Motor neuron (in vitro differentiated cells): ENCODE results near the gene GPR31. TPM values are rescaled to one million over a fixed set of nuclear protein-coding genes. Genes with fewer than 3 reads are reported as not detected.
A peak's percentile ranks its signal among the peaks of the same experiment; 100 is the strongest.

Source experiments
- ATAC-seq, 8 experiments: fragments of 200-7000 bp; cut with Tn5 transposase; replicated peaks in 6 of 8; 2 replicates each; pipeline ENCODE4 v1.8.0; 2021; ENCODE audit warnings: mild to moderate bottlenecking in 8 of 8, moderate library complexity in 8 of 8
- H3K27ac ChIP-seq, 2 donors: fragments of 250-450 bp; sonication (Bioruptor Pico); 2 replicates each; pipeline ENCODE4 v1.9.0; 2021; ENCODE audit warnings: antibody characterized with exemption in 2 of 2, mild to moderate bottlenecking in 2 of 2, moderate library complexity in 1 of 2
- H3K4me1 ChIP-seq, 2 donors: fragments of 250-450 bp; sonication (Bioruptor Pico); replicated peaks in 1 of 2; 2 replicates each; pipeline ENCODE4 v1.6.1; 2021; ENCODE audit warnings: antibody characterized with exemption in 2 of 2, mild to moderate bottlenecking in 2 of 2, moderate library complexity in 1 of 2
- H3K4me3 ChIP-seq, 5 donors: fragments of 250-450 bp; sonication (Bioruptor Pico); 2 replicates each; pipeline ENCODE4 v1.9.0; 2021; ENCODE audit warnings: antibody characterized with exemption in 5 of 5, mild to moderate bottlenecking in 5 of 5, moderate library complexity in 4 of 5
- WGBS, 10 experiments: fragments of 450-650 bp; shearing (Covaris generic); methylation state at CpG; one replicate each; pipeline ENCODE4 v1.0.0; 2022; 5-methylcytosine and 5-hydroxymethylcytosine counted together
- in situ Hi-C, 9 experiments: fragments of 400-800 bp; cut with MboI; loops; one replicate each; pipeline ENCODE4 v1.15.0; 2021; ENCODE audit warnings: low sequenced_read_pairs in 9 of 9, low pct_unique_long_range_greater_than_20kb in 2 of 9; ENCODE audit not compliant: unreplicated experiment in 9 of 9
- total RNA-seq, 8 experiments: library from RNA; unstranded; fragments of 300-600 nt; gene quantifications; 2 replicates each; pipeline versions ENCODE4 v1.2.3 to v1.2.4, GENCODE V29; 2022

GPR31 gene
- total RNA-seq, 8 experiments from 2014 or later: 0.18 to 0.28 (median 0.25) TPM; not detected in 5

GRCh38 chr6:167130712-167131684 lies 26.8 kb downstream of the GPR31 start:
- ATAC-seq: no peak
- Histone ChIP-seq H3K27ac (no peak overlapping the region), H3K4me3 (no peak overlapping the region), H3K4me1 (no peaks in the 10 kb centered on the region)
- 0 to 100% (median 80%) methylated on average over 1 to 12 of the region's 33 CpGs; no CpG with 5 or more reads in 2 of the 10 experiments for WGBS, 10 experiments
- in situ Hi-C loops: loop anchor here in 4 of 9 experiments (25.0 kb wide), 2 partner anchors 344 to 369 kb away; no protein-coding TSS in a partner anchor

GRCh38 chr6:167130008-167130677 lies 27.6 kb downstream of the GPR31 start:
- in situ Hi-C loops: loop anchor here in 4 of 9 experiments (25.0 kb wide), 2 partner anchors 343 to 368 kb away; no protein-coding TSS in a partner anchor
- H3K27ac ChIP-seq: no peak overlapping the region
- no peaks in the 10 kb centered on the region for H3K4me1 ChIP-seq
- no peak overlapping the region for H3K4me3 ChIP-seq
- no peak for ATAC-seq
- WGBS, 10 experiments: 0 to 93% (median 71%) methylated on average over 2 to 6 of the region's 6 CpGs

- no peak for ATAC-seq
- Histone ChIP-seq H3K27ac (no peak overlapping the region), H3K4me1 (no peaks in the 10 kb centered on the region), H3K4me3 (no peak overlapping the region)
- in situ Hi-C loops: loop anchor here in 4 of 9 experiments (25.0 kb wide), 2 partner anchors 342 to 367 kb away; no protein-coding TSS in a partner anchor
- 0 to 89% (median 59%) methylated on average over 1 to 4 of the region's 4 CpGs; no CpG with 5 or more reads in 1 of the 10 experiments for WGBS, 10 experiments
Measured at GRCh38 chr6:167129562-167129961, 28.2 kb downstream of the GPR31 start.

DNA sequence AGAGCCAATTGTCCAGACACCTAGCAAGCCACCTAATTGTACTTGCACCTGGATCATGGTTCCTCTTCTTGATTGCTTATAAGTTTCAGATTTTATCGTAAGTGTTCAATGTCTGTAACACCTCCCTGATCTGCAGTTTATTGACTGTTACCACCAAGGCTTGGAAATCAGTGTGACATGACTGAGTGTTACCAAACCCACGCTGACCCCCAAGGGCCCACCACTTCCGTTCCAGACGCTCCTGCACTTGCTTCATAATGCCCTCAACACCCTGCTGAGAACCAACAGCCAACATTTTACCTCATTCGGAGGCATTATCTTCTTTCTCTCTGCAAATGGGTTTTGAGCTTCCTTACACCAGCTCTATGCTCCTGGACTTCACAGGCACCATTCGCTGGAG lies 28.6 kb downstream of the GPR31 start:
- 0 to 100% (median 76%) methylated on average over 1 to 6 of the region's 6 CpGs; no CpG with 5 or more reads in 1 of the 10 experiments for WGBS, 10 experiments
- Histone ChIP-seq H3K27ac (no peak overlapping the region), H3K4me3 (no peak overlapping the region), H3K4me1 (no peaks in the 10 kb centered on the region)
- no peak for ATAC-seq
- in situ Hi-C loops: loop anchor here in 4 of 9 experiments (25.0 kb wide), 2 partner anchors 342 to 367 kb away; no protein-coding TSS in a partner anchor

GRCh38 chr6:167127785-167128531 lies 29.8 kb downstream of the GPR31 start:
- in situ Hi-C loops: loop anchor here in 4 of 9 experiments (25.0 kb wide), 2 partner anchors 341 to 366 kb away; no protein-coding TSS in a partner anchor
- no peak overlapping the region for H3K4me3 ChIP-seq
- 15 to 94% (median 66%) methylated on average over 1 to 10 of the region's 14 CpGs for WGBS, 10 experiments
- H3K4me1 ChIP-seq: no peaks in the 10 kb centered on the region
- H3K27ac ChIP-seq: no peak overlapping the region
- ATAC-seq: no peak

GRCh38 chr6:167125855-167126349 lies 31.9 kb downstream of the GPR31 start:
- WGBS, 10 experiments: 0 to 96% (median 21%) methylated on average over 1 to 3 of the region's 3 CpGs; no CpG with 5 or more reads in 3 of the 10 experiments
- peak in 3 of 8 experiments; percentile 63 to 84 (median 77) for ATAC-seq
- H3K4me1 ChIP-seq: no peaks in the 10 kb centered on the region
- H3K4me3 ChIP-seq: no peak overlapping the region
- H3K27ac ChIP-seq: no peak overlapping the region
- in situ Hi-C loops: loop anchor here in 4 of 9 experiments (25.0 kb wide), 2 partner anchors 339 to 364 kb away; no protein-coding TSS in a partner anchor

GRCh38 chr6:167125410-167125809 lies 32.4 kb downstream of the GPR31 start:
- Histone ChIP-seq H3K4me3 (no peak overlapping the region), H3K27ac (no peak overlapping the region), H3K4me1 (no peaks in the 10 kb centered on the region)
- in situ Hi-C loops: loop anchor here in 4 of 9 experiments (25.0 kb wide), 2 partner anchors 338 to 363 kb away; no protein-coding TSS in a partner anchor
- ATAC-seq: no peak
- 8 to 100% (median 65%) methylated on average over 1 to 3 of the region's 4 CpGs; no CpG with 5 or more reads in 2 of the 10 experiments for WGBS, 10 experiments

DNA sequence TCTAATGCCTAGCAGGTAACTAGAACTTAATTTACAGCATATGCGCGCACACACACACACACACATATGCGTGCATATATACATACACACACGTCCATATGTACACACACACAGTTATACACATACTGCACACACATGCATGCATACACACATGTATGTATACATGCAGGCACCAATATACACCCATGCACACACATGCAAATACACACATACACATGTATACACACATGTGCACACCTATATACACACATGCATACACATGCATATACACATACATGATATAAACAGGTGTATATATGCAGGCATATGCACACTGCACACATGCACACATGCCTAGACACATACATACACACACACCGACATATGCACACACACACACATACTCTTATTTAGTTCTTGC lies 33.0 kb downstream of the GPR31 start:
- in situ Hi-C loops: loop anchor here in 4 of 9 experiments (25.0 kb wide), 2 partner anchors 337 to 362 kb away; no protein-coding TSS in a partner anchor
- 58 to 93% (median 81%) methylated on average over 2 to 5 of the region's 5 CpGs; no CpG with 5 or more reads in 3 of the 10 experiments for WGBS, 10 experiments
- ATAC-seq: no peak
- H3K4me3 ChIP-seq: no peak overlapping the region
- H3K4me1 ChIP-seq: no peaks in the 10 kb centered on the region
- no peak overlapping the region for H3K27ac ChIP-seq

DNA sequence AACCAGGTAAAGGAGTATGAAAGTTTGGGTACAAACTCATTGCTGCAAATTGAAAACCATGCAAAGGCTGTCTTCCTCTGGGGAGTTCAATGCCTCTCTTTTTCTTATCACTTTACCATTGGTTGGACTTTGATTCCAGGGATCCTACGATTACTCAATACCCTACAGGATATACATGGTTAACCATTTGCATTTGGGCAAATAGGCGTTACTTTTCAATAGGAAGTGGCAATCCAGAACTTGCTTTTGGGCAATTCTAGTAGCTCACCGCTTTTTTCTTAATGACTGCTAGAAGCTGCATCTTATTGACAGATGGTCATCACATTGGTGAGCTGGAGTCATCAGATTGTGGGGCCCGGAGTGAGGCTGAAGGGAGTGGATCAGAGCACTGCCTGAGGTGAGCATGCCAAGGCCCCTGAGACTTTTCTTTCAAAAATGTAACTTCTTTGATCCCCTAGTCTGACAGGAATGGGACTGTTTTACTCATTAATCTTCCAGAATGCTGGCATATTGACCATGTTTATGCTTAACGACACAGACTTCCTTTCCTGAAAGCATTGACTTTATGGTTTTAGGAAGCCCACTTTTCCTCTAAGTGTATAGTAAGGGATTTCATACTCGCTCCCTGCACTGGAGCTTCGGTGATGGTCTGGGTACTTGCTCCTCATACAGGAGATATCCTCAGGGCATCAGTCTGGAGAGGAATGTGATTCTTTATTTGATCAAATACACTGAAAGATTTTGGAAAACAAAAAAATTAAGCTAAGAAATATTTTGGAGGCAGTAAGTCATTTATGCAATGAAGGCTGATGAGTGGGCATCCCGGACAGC lies 34.7 kb downstream of the GPR31 start, which contains the start of gene CCR6:
Gene CCR6 (plus strand): TSS at position 270 of the 831 bp plus-strand sequence. CDS start 13,039 bp downstream, outside the sequence.
- in situ Hi-C loops: no loop called here
- Histone ChIP-seq H3K4me3 (no peak within 1 kb of the TSS), H3K4me1 (no peaks in the 10 kb centered on the region), H3K27ac (no peak within 1 kb of the TSS)
- ATAC-seq: no peak
- 25 to 100% (median 82%) methylated on average over 1 to 6 of the region's 8 CpGs for WGBS, 10 experiments

- H3K4me1 ChIP-seq: no peaks in the 10 kb centered on the region
- no peak for ATAC-seq
- no peak overlapping the region for H3K27ac ChIP-seq
- 15 to 98% (median 80%) methylated on average over 1 to 14 of the region's 23 CpGs; no CpG with 5 or more reads in 1 of the 10 experiments for WGBS, 10 experiments
- in situ Hi-C loops: no loop called here
- no peak overlapping the region for H3K4me3 ChIP-seq
Measured at GRCh38 chr6:167122041-167122826, 35.5 kb downstream of the GPR31 start.
